Measurements from ENCODE around the gene FKBP1B.

GRCh38 chr2:24107336-24107735 is 57.8 kb downstream of the FKBP1B start:
- TF ChIP-seq TAF1 (IDR thresholded peaks at IDR 0.05; ENCODE audit: borderline replicate concordance, low read depth, low read length) (no peak), POLR2AphosphoS5 (IDR thresholded peaks at IDR 0.05; ENCODE audit: low read depth, low read length) (no peak)
